GM12891 (cell line): ENCODE results near the gene EXO1.

Source experiments
- DNase-seq: peaks from one replicate; pipeline ENCODE4 v3.0.0; 2011; ENCODE audit warnings: low spot score; ENCODE audit not compliant: insufficient read length
- FAIRE-seq: peaks from 2 replicates; lab custom pipeline; 2011; peaks lifted over from hg19 to GRCh38; lab: Jason Lieb, UNC
- PAX5 ChIP-seq: IDR thresholded peaks from 2 replicates; pipeline ENCODE4 v1.6.1; 2011; ENCODE audit warnings: low read length, moderate library complexity, mild to moderate bottlenecking; ENCODE audit not compliant: insufficient read depth, severe bottlenecking
- POLR2A ChIP-seq: IDR thresholded peaks from 2 replicates; pipeline ENCODE4 v1.6.1; 2011; ENCODE audit warnings: low read depth, low read length, control low read depth
- POLR2AphosphoS5 ChIP-seq: IDR thresholded peaks from 2 replicates; pipeline ENCODE4 v1.6.1; 2011; ENCODE audit warnings: low read depth, low read length, control low read depth
- POU2F2 ChIP-seq: IDR thresholded peaks from 2 replicates; pipeline ENCODE4 v1.6.1; 2011; ENCODE audit warnings: low read depth, mild to moderate bottlenecking, control low read depth, low read length, moderate library complexity
- SPI1 ChIP-seq: IDR thresholded peaks from 2 replicates; pipeline ENCODE4 v1.6.1; 2011; ENCODE audit warnings: low read depth, low read length, control low read depth
- TAF1 ChIP-seq: IDR thresholded peaks from 2 replicates; pipeline ENCODE4 v1.6.1; 2011; ENCODE audit warnings: low read depth, low read length, control low read depth

The EXO1 gene

GRCh38 chr1:241881440-241881839 lies 33.4 kb downstream of the EXO1 start:
- no peak for DNase-seq
- FAIRE-seq, result no peak
- TF ChIP-seq POLR2AphosphoS5, result no peak

- no peak for DNase-seq
- TF ChIP-seq POLR2A (no peak), POU2F2 (no peak), TAF1 (no peak), PAX5 (no peak), POLR2AphosphoS5 (no peak)
- FAIRE-seq, result no peak
These were observed 35.2 kb downstream of the EXO1 start for GRCh38 chr1:241883159-241883558.

- no peak for TF ChIP-seq POLR2A
- TF ChIP-seq POU2F2, result no peak
- no peak for TF ChIP-seq PAX5
- TF ChIP-seq POLR2AphosphoS5, result no peak
- no peak for TF ChIP-seq SPI1
- TF ChIP-seq TAF1, result no peak
- FAIRE-seq (no peak), DNase-seq (no peak)
These were observed 40.2 kb downstream of the EXO1 start for GRCh38 chr1:241888232-241888631.

GRCh38 chr1:241891296-241891695 lies 43.3 kb downstream of the EXO1 start:
- FAIRE-seq, result no peak
- DNase-seq, result no peak

GRCh38 chr1:241894016-241894415 lies 46.0 kb downstream of the EXO1 start:
- DNase-seq, result no peak
- TF ChIP-seq SPI1 (no peak), POLR2A (no peak), TAF1 (no peak), PAX5 (no peak)
- no peak for FAIRE-seq

More at GRCh38 chr1:241891296-241891695, 43.3 kb downstream of the EXO1 start:
- TF ChIP-seq POLR2AphosphoS5, result no peak
- TF ChIP-seq POU2F2, result no peak
- no peak for TF ChIP-seq PAX5
- TF ChIP-seq SPI1, result no peak
- no peak for TF ChIP-seq TAF1
- no peak for TF ChIP-seq POLR2A

- DNase-seq (no peak), FAIRE-seq (no peak)
- no peak for TF ChIP-seq PAX5
- TF ChIP-seq POLR2A, result no peak
- peak; percentile 94 for TF ChIP-seq SPI1
- TF ChIP-seq POU2F2, result no peak
- TF ChIP-seq POLR2AphosphoS5, result no peak
- TF ChIP-seq TAF1, result no peak
These were observed 47.0 kb downstream of the EXO1 start for GRCh38 chr1:241895013-241895412.

GRCh38 chr1:241896670-241896962 lies 48.6 kb downstream of the EXO1 start:
- DNase-seq (no peak), FAIRE-seq (no peak)
- no peak for TF ChIP-seq PAX5
- no peak for TF ChIP-seq POLR2AphosphoS5
- TF ChIP-seq POU2F2, result no peak
- TF ChIP-seq TAF1, result no peak
- no peak for TF ChIP-seq POLR2A
- TF ChIP-seq SPI1, result no peak

GRCh38 chr1:241899210-241899609 lies 51.2 kb downstream of the EXO1 start:
- TF ChIP-seq POLR2A, result no peak
- TF ChIP-seq SPI1, result peak; percentile 83
- DNase-seq, result no peak
- FAIRE-seq, result no peak

- TF ChIP-seq TAF1 (no peak), POU2F2 (no peak), PAX5 (no peak), SPI1 (no peak), POLR2AphosphoS5 (no peak), POLR2A (no peak)
- FAIRE-seq (no peak), DNase-seq (no peak)
These were observed 52.4 kb downstream of the EXO1 start for GRCh38 chr1:241900381-241900780.

- DNase-seq, result no peak
- TF ChIP-seq PAX5 (no peak), TAF1 (no peak), SPI1 (no peak), POLR2A (no peak), POU2F2 (no peak), POLR2AphosphoS5 (no peak)
- no peak for FAIRE-seq
These were observed 54.5 kb downstream of the EXO1 start for GRCh38 chr1:241902391-241903065.

GRCh38 chr1:241916196-241916595 lies 68.2 kb downstream of the EXO1 start:
- DNase-seq (no peak), FAIRE-seq (no peak)
- no peak for TF ChIP-seq PAX5
- no peak for TF ChIP-seq TAF1
- no peak for TF ChIP-seq SPI1
- no peak for TF ChIP-seq POLR2AphosphoS5
- no peak for TF ChIP-seq POU2F2
- no peak for TF ChIP-seq POLR2A
